HL-60 (cell line): ENCODE data around the gene SLC16A4.

Experiments
- DNase-seq, 2 experiments: peaks; one replicate each; pipeline ENCODE4 v3.0.0-alpha.2; 2010 to 2020; ENCODE audit warnings: low read depth in 1 of 2, low spot score in 1 of 2
- H3K27ac ChIP-seq: fragments of 250-450 bp; sonication (Bioruptor Pico); replicated peaks from 2 replicates; pipeline ENCODE4 v1.5.1; 2020; ENCODE audit warnings: mild to moderate bottlenecking, moderate library complexity
- H3K27me3 ChIP-seq: fragments of 250-450 bp; sonication (Bioruptor Pico); 2 replicates; pipeline ENCODE4 v1.5.1; 2021; ENCODE audit warnings: mild to moderate bottlenecking, moderate library complexity; ENCODE audit not compliant: insufficient read depth, poor library complexity, severe bottlenecking
- H3K4me3 ChIP-seq: replicated peaks from 2 replicates; pipeline ENCODE4 v1.5.1; 2011; ENCODE audit warnings: mild to moderate bottlenecking, control low read depth, low read length; ENCODE audit not compliant: insufficient read depth
- GABPA ChIP-seq: IDR thresholded peaks from 2 replicates; pipeline ENCODE4 v1.6.1; 2012; ENCODE audit warnings: low read depth
- POLR2AphosphoS5 ChIP-seq: IDR thresholded peaks from 2 replicates; pipeline ENCODE4 v1.6.1; 2012; ENCODE audit warnings: low read depth
- REST ChIP-seq: IDR thresholded peaks from 2 replicates; pipeline ENCODE4 v1.6.1; 2012; ENCODE audit warnings: low read depth; ENCODE audit not compliant: insufficient replicate concordance
- SPI1 ChIP-seq: IDR thresholded peaks from 2 replicates; pipeline ENCODE4 v1.6.1; 2012; ENCODE audit warnings: low read depth, mild to moderate bottlenecking, borderline replicate concordance
- TF ChIP-seq, protein P1 (sequence below): IDR thresholded peaks from one replicate; pipeline ENCODE4 v1.5.1; 2011; ENCODE audit warnings: low read length, control low read depth, inconsistent platforms; ENCODE audit not compliant: insufficient read depth

SLC16A4 gene

GRCh38 chr1:110337704-110338308 is 53.0 kb downstream of the SLC16A4 start:
- Histone ChIP-seq H3K27ac (peak overlapping the region; percentile 98), H3K27me3 (no peaks in the 10 kb centered on the region), H3K4me3 (peak overlapping the region; percentile 45)
- DNase-seq: peak in 1 of 2 experiments; percentile 57
- TF ChIP-seq SPI1 (no peak), REST (peak; percentile 9)

- no peak for DNase-seq
- Histone ChIP-seq H3K4me3 (no peak overlapping the region), H3K27ac (peak overlapping the region; percentile 98), H3K27me3 (no peaks in the 10 kb centered on the region)
- TF ChIP-seq REST (no peak), SPI1 (no peak), POLR2AphosphoS5 (no peak), GABPA (no peak)
- TF ChIP-seq, protein P1, sequence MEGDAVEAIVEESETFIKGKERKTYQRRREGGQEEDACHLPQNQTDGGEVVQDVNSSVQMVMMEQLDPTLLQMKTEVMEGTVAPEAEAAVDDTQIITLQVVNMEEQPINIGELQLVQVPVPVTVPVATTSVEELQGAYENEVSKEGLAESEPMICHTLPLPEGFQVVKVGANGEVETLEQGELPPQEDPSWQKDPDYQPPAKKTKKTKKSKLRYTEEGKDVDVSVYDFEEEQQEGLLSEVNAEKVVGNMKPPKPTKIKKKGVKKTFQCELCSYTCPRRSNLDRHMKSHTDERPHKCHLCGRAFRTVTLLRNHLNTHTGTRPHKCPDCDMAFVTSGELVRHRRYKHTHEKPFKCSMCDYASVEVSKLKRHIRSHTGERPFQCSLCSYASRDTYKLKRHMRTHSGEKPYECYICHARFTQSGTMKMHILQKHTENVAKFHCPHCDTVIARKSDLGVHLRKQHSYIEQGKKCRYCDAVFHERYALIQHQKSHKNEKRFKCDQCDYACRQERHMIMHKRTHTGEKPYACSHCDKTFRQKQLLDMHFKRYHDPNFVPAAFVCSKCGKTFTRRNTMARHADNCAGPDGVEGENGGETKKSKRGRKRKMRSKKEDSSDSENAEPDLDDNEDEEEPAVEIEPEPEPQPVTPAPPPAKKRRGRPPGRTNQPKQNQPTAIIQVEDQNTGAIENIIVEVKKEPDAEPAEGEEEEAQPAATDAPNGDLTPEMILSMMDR: no peak
Observed at GRCh38 chr1:110336300-110337039, 54.4 kb downstream of the SLC16A4 start.

- no peak overlapping the region for H3K4me3 ChIP-seq
- no peak for DNase-seq
- TF ChIP-seq SPI1 (no peak), GABPA (no peak), REST (no peak), POLR2AphosphoS5 (no peak)
- TF ChIP-seq, protein P1: no peak
- no peak overlapping the region for H3K27ac ChIP-seq
- H3K27me3 ChIP-seq: no peaks in the 10 kb centered on the region
Observed at GRCh38 chr1:110335265-110335664, 55.6 kb downstream of the SLC16A4 start.
